ENCODE measurements around the gene SP9.

Gene SP9

DNA sequence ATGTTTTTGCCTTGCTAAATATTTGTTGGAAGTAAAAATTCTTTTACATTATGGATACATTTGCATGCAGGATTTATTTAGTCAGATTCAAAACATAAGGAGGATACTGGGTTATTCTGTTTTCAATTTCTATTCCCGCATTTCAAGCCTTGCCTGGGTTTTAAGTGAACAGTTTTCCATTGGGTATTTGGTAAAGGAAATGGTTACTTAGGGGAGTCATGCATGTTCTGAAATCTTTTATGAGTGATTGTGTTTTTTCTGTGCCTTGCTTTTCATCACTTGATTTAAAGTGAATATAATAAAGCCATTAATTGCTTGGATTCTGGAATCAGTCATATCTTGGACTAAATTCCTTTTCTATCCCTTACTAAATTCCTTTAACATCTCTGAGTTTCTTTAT lies 12.0 kb upstream of the SP9 start:
- H3K4me3 ChIP-seq (ENCODE audit: low read length): no peak overlapping the region
- TF ChIP-seq, protein P1, sequence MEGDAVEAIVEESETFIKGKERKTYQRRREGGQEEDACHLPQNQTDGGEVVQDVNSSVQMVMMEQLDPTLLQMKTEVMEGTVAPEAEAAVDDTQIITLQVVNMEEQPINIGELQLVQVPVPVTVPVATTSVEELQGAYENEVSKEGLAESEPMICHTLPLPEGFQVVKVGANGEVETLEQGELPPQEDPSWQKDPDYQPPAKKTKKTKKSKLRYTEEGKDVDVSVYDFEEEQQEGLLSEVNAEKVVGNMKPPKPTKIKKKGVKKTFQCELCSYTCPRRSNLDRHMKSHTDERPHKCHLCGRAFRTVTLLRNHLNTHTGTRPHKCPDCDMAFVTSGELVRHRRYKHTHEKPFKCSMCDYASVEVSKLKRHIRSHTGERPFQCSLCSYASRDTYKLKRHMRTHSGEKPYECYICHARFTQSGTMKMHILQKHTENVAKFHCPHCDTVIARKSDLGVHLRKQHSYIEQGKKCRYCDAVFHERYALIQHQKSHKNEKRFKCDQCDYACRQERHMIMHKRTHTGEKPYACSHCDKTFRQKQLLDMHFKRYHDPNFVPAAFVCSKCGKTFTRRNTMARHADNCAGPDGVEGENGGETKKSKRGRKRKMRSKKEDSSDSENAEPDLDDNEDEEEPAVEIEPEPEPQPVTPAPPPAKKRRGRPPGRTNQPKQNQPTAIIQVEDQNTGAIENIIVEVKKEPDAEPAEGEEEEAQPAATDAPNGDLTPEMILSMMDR (IDR thresholded peaks at IDR 0.05; ENCODE audit: insufficient read depth, low read depth, low read length, missing control alignments): no peak
- DNase-seq (ENCODE audit: low read depth): no peak

DNA sequence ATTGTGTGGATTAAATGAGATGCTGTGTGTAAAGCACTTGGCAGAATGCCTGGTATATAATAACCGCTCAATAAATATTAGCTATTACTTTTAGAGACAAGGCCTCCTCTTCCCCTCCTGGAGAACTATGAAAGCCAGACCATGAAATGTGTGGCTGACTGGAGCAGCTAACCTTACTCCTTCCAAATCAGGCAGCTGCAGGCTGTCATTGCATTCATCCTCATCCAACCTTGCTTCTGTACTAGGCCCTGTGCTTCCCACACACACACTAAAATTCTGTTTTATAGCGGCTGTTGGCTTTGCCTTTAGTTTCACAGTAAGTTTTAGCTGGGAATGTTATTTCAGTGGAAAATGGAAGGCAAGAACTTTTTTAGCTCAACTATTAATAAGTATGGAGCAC lies 10.2 kb upstream of the SP9 start:
- no peak for DNase-seq (ENCODE audit: low read depth)
- TF ChIP-seq, protein P1 (IDR thresholded peaks at IDR 0.05; ENCODE audit: insufficient read depth, low read depth, low read length, missing control alignments): no peak
- H3K4me3 ChIP-seq (ENCODE audit: low read length): no peak overlapping the region

DNA sequence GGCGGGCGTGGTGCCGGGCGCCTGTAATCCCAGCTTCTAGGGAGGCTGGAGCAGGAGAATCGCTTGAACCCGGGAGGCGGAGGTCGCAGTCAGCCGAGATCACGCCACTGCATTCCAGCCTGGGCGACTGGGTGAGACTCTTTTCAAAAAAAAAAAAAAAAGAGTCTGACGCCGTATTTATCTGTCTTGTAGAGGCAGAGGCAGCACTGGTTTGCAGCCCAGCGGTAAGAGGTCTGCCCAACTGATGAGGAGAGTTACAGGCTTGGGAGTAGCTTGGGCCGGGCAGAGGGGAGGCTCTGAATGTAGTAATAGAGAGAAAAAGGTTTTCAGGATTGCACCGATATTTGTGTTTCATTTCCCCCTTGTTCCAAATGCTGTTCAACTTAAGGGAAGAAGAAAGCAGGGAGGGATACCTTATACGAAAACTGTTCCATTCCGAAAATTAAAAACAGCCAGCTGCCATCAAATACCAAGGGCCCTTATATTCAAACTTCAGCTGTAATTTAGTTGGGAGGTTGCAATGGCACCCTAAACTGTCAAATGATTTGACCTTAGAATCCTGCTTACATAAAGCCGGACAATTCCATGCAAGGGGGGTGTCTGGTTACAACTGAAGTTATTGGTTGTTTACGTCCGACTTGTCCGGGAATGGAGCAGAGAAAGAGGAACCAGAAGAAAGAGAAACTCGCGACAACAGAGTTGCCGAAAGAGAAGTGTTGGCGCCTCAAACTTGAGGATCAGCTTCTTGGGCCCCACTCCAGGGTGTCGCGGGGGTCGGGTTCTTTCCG lies 9.2 kb upstream of the SP9 start:
- no peak for DNase-seq (ENCODE audit: low read depth)
- peak overlapping the region; percentile 43 for H3K4me3 ChIP-seq (ENCODE audit: low read length)
- TF ChIP-seq, protein P1 (IDR thresholded peaks at IDR 0.05; ENCODE audit: insufficient read depth, low read depth, low read length, missing control alignments): no peak

DNA sequence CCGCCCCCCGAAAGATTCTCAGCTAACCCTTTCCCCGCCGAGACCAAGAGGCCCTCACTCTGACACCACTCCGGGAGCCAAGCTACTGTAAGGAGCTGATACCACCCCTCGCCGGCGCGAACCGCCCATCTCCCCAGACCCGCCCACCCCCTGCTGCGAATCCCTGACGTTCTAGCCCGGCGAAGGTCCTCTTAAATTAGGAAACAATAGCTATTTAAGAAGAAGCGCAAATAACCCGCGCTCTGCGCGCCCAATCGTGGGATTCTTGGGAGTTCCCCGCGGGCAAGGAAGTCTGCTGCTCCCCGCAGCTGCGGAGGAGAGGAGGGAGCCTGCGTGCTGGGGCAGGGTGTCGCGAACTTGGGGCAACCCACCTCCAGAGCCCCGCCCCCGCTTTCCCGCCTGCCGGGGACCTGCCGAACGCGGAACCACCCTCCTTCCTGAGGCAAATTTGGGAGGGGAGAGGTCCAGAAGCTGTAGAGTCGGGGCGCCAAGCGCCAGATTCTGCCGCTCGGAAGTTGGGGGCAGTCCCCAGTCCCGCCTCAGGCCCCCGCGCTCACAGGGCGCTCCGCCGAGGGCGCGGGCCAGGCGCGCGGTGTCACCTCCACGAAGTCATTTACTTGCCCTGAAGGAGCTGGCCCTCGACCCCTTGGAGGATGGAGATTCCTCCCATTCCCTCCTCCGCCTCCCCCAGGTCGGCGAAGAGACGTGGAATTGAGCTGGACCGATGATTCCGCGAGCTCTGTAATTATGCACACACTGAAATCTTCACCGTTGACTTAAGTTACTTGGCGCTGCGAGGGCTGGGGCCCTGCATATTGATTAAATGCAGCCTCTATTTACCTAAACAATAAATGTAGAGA lies 8.4 kb upstream of the SP9 start:
- DNase-seq (ENCODE audit: low read depth): no peak
- TF ChIP-seq, protein P1 (IDR thresholded peaks at IDR 0.05; ENCODE audit: insufficient read depth, low read depth, low read length, missing control alignments): no peak
- H3K4me3 ChIP-seq (ENCODE audit: low read length): peak overlapping the region; percentile 43

DNA sequence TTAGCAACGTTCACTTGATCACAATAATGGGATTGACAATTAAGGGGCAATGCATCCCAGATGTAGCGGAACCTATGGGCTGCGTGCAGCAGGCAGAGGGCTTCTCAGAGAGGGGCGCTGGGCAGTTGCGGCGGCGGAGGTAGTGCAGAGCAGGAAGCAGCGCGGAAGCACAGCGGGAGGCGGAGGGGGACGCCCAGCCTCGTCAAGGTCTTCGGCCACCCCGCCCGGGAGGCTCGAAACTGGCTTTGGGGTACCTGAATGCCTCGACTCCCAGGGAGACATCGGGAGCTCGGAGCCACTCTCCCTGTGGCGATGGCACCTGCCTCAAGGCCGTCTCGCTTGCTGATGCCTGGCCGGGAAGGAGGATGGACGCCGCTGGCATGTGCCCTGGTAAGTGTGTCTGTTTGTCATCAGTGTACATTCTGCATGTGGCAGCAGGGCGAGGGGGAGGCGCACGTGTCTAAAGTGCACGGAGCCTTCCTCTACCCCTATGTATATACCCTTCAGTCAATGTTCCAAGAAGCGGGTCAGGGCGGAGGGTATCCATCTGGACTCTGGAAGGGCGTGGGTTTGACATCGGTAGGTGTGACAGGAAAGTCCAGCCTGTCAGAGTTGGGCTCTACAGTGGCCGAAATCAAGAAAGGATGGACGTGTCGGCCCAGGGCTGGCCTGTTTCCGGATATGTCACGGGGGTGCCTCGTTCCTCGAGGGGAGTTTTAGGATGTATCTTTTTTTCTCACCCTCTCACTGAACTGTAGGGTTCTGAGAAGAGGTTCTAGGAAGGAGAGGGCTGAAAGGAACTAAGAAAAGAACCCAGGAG lies 7.5 kb upstream of the SP9 start:
- DNase-seq (ENCODE audit: low read depth): no peak
- TF ChIP-seq, protein P1 (IDR thresholded peaks at IDR 0.05; ENCODE audit: insufficient read depth, low read depth, low read length, missing control alignments): no peak
- peak overlapping the region; percentile 43 for H3K4me3 ChIP-seq (ENCODE audit: low read length)

DNA sequence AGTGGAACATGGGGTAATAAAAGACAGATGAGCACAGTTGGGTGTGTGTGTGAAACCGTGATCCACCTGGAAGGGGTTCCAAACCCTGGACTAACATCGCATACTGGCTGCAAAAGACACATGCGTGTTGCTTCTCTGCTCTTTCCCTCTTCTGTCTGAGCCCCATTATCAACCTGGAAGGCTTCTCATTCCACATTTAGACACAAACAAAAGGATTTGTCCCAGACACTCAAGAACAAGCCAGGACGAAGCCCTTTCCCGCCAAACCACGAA lies 7.0 kb upstream of the SP9 start:
- TF ChIP-seq, protein P1 (IDR thresholded peaks at IDR 0.05; ENCODE audit: insufficient read depth, low read depth, low read length, missing control alignments): no peak
- no peak overlapping the region for H3K4me3 ChIP-seq (ENCODE audit: low read length)
- no peak for DNase-seq (ENCODE audit: low read depth)

All from epithelial cell of esophagus (primary cell).